AG10803 (cell line): ENCODE measurements around the gene RNF121.

Source experiments
- DNase-seq: peaks from one replicate; pipeline ENCODE4 v3.0.0; 2010; ENCODE audit warnings: low read depth
- H3K4me3 ChIP-seq: 2 replicates; pipeline ENCODE4 v1.5.1; 2011; ENCODE audit warnings: mild to moderate bottlenecking, low read length, control low read depth
- TF ChIP-seq, protein P1 (sequence below): conservative IDR thresholded peaks from 2 replicates; pipeline ENCODE4 v1.5.1; 2011; ENCODE audit warnings: mild to moderate bottlenecking, low read length, control low read depth, inconsistent platforms

RNF121 gene

DNA sequence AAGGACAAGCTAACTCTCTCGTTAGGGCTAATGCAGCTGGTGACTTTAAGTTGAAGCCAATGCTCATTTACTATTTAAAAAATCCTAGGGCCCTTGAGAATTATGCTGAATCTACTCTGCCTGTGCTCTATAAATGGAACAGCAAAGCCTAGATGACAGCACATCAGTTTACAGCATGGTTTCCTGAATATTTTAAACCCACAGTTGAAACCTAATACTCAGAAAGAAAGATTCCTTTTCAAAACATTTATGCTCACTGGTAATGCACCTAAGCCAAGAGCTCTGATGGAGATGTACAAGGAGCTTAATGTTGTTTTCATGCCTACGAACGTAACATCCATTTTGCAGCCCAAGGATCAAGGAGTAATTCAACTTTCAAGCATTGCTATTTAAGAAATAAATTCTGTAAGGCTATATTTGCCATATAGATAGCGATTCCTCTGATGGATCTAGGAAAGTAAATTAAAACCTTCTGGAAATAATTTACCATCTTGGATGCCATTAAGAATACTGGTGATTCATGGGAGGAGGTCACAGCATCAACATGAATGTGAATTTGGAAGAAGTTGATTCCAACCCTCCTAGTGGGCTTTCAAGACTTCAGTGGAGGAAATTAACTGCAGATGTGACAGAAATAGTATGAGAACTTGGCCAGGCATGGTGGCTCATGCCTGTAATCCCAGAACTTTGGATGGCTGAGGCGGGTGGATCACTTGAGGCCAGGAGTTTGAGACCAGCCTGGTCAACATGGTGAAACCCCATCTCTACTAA, 14.9 kb upstream of the RNF121 start:
- DNase-seq = peak; percentile 92
- H3K4me3 ChIP-seq = no peak overlapping the region
- TF ChIP-seq, protein P1, sequence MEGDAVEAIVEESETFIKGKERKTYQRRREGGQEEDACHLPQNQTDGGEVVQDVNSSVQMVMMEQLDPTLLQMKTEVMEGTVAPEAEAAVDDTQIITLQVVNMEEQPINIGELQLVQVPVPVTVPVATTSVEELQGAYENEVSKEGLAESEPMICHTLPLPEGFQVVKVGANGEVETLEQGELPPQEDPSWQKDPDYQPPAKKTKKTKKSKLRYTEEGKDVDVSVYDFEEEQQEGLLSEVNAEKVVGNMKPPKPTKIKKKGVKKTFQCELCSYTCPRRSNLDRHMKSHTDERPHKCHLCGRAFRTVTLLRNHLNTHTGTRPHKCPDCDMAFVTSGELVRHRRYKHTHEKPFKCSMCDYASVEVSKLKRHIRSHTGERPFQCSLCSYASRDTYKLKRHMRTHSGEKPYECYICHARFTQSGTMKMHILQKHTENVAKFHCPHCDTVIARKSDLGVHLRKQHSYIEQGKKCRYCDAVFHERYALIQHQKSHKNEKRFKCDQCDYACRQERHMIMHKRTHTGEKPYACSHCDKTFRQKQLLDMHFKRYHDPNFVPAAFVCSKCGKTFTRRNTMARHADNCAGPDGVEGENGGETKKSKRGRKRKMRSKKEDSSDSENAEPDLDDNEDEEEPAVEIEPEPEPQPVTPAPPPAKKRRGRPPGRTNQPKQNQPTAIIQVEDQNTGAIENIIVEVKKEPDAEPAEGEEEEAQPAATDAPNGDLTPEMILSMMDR = no peak

DNA sequence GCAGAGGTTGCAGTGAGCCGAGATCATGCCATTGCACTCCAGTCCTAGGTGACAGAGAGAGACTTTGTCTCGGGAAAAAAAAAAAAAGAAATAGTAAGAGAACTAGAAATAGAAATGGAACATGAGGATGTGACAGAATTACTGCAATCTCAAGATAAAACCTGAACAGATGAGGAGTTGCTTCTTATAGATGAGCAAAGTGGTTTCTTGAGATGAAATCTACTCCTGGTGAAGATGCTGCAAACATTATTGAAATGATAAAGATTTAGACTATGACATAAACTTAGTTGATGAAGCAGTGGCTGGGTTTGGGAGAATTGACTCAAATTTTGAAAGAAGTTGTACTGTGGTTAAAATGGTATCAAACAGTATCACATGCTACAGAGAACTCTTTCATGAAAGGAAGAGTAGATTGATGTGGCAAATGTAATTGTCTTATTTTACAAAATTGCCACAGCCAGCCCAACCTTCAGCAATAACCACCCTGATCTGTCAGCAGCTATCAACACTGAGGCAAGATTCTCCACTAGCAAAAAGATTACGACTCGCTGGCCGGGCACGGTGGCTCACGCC, 14.1 kb upstream of the RNF121 start:
- TF ChIP-seq, protein P1 = no peak
- no peak for DNase-seq
- H3K4me3 ChIP-seq = no peak overlapping the region

DNA sequence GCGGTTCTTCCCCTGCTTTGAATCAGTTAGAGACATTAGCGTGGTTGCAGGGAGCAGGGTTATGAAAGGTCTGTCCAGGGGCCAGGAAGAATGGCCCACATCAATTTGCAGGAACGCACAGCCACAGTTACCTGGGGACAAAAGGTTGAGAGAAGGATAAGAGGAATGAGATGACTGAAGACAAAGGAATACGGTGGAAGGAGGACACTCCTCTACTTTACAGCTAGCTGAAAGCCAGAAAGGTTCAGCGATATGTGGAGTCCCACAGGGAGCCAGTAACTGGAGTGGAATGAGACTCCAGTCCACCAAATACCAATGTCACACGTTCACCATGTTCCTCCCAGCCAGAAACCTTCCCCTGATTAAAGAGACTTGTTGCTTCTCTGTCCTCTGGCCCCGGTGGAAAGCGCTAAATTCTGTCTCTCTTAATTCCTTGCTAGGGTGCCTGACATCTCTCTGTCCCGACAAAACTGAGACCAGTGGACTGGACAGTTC, 11.2 kb upstream of the RNF121 start:
- H3K4me3 ChIP-seq = no peak overlapping the region
- TF ChIP-seq, protein P1 = no peak
- no peak for DNase-seq

DNA sequence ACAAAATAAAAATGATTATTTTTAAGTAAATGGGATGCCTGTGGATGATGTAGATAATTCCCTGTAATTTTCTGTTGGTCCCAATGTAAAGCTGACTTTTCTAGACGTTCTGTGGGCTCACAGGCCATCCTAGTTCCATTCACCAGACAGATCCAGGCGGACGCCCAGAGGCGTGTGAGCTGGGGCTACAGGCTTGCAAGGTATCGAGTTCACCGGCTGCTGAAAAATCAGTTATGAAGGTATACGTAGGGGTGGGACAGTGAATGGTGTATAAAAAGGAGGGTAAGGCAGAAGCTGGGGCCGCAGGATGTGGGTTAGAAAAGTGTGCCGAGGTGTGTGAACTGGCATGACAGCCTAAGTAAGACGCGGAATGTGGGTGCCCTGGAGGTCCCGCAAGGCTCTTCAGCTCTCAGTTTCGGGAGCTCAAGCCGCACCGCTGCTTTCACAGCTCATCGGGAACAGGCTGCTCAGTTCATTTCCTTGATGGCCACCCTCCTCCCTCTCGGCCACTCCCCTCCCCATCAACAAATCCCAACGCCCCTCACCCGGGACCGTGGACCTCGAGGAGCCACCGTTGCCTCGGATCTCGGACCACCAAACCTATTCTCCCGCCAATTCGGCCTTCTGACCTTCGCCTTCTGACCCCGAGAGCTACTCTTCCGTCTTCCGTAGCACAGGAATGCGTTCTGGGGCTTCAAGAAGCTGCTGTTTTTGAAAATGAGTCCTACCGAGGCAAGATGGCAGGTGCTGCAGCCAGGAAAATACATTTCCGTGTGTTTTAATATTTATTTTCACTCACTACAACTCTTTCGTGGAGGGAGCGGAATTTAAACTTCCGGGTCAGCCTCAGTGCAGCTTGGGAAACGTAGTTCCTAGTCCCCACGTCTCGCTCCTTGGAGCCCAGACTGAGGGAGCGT, 768 bp upstream of the RNF121 start, which contains the start of gene XNDC1N:
XNDC1N (minus strand) TSS at position 775 of the 917 bp plus-strand sequence. CDS start 5,241 bp downstream, outside the sequence.
- DNase-seq = no peak
- H3K4me3 ChIP-seq = peak within 1 kb of the TSS; percentile 100

DNA sequence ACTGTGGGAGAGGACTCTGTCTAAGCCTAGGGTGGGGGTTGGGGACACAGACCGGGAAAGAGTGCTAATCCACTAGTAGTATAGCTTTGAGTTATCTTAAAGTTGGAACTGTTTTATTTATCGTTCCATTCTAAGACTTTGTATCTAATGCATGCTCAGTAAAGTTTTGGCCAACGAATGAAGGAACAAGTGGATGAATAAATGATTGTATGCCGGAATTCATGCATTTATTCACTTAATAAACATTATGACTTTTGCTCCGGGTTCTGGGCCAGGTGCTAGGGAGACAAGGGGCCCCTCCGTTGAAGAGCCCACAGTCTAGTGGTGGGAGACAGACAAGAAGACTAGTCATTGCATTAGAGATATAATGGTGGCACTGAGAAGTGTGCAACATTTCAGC, 645 bp downstream of the RNF121 start:
- TF ChIP-seq, protein P1 = no peak
- peak overlapping the region; percentile 100 for H3K4me3 ChIP-seq

More for the DNA sequence above, 768 bp upstream of the RNF121 start, which contains the start of gene XNDC1N:
- TF ChIP-seq, protein P1 = no peak

DNA sequence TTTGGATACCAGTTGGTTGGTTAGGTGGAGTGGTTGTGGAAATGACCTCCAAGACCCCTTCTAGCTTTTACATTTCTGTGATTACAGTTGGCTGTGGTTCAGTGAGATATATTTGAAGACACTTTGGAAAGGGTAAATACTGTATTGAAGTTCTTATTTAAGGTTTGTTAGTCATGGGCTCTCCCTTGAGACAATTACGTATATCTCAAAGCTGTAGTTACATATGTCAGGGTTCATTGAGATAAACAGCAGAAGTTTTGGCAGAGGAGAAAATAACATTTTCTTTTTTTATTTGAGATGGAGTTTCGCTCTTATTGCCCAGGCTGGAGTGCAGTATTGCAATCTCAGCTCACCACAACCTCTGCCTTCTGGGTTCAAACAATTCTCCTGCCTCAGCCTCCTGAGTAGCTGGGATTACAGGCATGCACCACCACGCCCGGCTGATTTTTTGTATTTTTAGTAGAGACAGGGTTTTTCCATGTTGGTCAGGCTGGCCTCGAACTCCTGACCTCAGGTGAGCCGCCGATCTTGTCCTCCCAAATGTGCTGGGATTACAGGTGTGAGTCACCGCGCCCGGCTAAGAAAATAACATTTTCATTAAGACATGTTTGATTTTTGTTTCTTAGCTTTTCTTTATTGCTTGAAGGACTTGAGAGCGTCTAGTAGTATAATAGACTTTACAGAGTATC, 1.9 kb downstream of the RNF121 start:
- TF ChIP-seq, protein P1 = no peak
- no peak overlapping the region; the same call in 1 of the 2 replicates for H3K4me3 ChIP-seq
- DNase-seq = no peak

More for the DNA sequence above, 645 bp downstream of the RNF121 start:
- DNase-seq = no peak
